ENCODE data around the gene NT5C2.
"Not testable (repeated sequence)": the region's sequence is repeated elsewhere in the genome, so short reads cannot be mapped to it uniquely, and the experiment has no call there.

Gene NT5C2

DNA sequence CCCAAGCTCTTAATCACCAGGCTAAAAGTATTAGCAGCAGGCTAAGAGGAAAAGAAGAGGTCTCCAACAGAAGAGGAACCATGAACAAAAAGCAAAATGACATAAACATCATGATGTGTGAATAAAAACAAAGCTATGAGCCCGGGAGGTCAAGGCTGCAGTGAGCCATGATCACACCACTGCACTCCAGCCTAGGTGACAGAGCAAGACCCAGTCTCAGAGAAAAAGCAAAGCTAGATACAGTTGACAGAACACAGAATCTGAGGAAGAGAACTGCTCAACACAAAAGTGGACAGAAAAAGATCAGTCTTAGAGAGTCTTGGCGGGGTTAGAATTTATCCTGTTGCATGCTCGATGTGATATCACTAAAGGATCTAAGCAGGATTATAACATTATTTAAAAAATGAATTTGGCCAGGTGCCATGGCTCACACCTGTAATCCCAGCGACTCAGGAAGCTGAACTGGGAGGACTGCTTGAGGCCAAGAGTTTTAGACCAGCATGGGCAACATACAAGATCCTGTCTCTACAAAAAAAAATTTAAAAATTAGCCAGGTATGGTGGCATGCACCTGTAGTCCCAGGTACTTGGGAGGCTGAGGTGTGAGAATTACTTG, 37.5 kb downstream of the NT5C2 start:
- no peak for DNase-seq

DNA sequence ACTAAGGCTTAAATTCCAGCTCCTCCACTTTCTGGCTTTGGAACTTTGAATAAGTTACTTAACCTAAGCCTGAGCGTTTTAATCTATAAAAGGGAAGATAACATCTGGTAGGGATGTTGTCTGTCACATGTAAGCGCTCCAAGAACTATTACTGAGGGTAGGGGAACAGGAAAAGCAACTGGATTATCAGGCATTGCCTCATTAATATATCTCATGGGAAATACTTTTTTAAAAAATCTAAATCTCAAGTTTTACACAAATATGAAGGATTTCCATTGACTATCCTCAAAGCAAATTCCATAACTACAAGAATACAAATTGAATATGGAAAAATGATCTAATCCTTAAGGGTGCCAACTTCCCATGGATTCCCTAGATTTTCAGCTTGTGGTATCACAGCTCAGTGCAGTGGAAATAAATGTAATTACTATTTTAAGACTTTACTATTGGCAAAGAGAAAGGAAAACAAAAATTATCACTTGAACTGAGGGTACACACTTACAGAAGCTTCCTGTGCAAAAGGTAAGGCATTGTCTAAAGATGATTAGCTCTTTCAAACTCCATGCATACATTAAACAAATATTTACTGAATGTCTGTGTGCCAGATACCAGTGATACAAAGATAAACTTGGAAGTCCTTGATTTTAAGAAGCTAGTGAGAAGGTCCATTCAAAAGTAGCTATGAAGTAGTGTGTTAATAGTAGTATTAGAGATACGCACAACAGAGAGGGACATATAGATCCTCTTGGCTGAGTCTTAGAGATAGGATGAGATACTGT, 38.4 kb downstream of the NT5C2 start:
- no peak for DNase-seq

DNA sequence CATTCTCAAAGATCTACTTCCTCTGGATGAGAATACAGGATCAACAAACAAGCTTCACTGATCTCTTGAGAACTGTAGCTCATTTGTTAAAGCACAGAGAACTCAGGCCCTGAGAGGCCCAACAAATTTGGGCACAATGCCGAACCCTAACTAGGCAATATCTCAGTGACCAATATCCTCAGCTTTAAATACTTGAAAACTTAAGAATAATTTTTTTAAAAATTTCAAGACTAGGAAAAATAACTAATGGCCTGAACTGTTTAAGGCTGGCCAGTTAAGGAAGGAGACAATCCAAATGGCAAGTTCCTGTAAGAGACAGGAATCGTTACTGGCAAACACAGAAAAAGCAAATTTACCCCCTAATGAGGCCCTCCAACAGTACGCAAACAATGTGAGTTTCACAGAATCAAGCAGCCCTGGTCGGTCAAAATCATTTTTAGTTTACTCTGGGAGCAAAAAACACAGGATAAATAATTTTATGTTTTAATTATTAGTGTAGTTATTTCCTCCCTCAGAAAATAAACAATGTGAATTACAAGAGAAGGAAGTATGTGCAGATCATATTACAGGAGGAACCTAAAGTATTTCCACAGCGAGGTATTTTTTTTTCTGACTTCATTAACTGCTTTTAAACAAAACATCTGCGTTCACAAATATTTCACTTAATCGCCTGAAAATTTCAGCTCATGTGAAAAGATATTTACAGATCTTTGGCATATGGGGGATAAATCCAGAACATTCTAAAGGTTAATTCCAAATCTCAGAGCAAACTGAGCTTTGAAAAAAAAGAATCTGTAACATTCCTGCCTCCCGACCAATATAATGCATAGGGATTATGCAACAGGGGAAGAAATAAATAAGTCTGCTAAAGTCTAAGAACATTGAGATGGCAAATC, 39.5 kb downstream of the NT5C2 start:
- no peak for DNase-seq

DNA sequence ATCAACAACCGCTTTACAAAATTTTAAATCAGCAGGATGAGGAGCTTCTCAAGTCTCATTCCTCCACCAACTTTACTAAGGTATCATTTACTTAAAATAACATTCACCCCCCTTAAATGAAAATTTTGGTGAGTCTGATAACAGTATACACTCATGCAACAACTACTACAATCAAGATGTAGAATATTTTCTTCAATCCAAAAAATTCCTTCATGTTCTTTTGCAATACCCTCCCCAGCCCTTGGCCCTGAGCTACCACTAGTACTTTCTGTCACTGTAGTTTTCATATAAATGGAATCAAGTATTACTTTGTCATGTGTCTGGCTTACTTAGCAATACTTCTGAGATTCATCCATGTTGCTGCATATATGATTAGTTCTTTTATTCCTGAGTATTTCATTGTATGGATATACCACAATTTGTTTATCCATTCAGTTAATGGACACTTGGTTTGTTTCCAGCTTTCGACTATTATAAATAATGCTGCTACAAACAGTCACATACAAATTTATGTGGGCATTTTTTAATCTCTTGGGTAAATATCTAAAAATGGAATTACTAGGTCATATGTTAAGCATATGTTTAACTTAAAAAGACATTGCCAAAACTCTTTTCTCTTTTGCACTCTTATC, 43.0 kb downstream of the NT5C2 start:
- DNase-seq, result no peak

DNA sequence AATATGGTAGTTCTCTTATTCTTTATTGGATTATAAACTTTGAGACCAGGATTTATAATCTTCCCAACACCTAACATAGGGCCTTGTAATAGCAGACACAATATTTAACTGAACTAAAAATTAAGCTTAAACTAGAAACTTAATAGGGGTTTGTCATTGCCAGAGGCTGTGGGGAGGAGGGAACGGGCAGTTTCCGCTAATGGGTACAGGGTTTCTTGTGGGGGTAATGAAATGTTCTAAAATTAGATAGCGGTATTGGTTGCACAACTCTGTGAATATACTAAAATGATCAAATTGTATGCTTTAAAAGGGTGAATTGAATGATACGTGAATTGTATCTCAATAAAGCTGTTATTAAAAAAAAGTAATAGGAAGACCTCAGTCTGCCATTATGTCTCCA, 45.4 kb downstream of the NT5C2 start:
- no peak for DNase-seq

DNA sequence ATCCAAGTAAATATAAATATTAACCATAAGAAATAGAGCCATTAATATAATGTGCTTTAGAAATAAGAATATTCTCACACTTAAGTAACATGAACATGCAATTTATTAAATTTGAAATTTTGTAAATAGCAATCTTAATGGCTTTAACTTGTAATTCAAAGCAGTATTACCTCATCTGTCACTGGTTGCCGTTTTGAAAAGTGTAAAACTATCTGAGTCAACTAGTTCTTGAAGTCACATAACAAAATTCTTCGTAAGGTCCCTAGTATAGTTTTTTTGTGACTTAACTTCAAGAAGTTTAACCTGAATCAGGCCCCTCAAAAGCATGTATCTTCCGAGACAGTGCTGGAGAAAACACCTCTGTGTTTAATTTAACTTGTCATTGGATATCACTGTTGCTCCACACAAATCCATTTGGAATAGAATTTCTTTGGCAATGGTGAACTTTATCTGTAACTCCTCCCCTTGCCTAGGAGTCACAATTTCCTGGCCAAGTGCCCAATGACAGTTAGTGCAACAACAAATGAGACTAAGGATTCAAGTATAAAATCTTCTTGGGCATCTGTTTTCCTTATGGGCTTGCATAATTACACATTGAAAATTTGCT, 47.1 kb downstream of the NT5C2 start:
- DNase-seq, result no peak

DNA sequence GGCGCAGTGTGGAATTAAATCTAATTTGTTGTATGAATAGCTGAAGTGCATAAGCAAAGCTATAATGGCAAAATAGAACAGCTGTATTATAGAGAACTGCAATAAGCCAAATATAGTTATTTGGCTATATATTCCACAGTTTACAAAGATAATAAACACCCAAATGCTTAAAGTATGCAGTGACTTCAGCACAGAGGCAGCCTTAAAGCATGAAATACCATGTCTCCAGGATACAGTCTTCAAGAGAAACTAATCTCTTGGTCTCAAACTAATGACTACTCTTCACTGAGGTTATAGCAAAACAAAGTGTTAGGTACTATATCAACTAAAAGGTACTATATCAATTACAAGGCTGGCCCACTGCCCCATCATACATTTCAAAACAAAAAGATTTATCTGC, 48.0 kb downstream of the NT5C2 start:
- no peak for DNase-seq

DNA sequence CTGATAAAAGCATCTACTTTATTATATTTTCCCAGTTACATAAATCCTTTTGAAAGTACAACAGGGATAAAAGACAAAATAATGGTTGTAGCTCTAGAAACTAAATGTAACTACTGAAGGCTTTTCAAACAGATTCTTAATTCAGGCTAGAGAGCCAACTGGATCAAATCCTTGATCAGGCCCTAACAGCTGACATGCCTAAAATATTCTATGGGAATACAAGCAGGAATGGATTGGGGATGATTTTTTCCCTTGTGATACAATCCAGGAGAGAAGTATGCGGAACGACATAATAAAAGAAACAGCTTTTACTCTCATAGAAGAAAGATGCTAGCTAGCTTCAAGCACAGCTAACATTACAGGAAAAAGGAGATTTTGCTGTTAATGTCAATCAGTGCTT, 49.0 kb downstream of the NT5C2 start:
- no peak for DNase-seq

DNA sequence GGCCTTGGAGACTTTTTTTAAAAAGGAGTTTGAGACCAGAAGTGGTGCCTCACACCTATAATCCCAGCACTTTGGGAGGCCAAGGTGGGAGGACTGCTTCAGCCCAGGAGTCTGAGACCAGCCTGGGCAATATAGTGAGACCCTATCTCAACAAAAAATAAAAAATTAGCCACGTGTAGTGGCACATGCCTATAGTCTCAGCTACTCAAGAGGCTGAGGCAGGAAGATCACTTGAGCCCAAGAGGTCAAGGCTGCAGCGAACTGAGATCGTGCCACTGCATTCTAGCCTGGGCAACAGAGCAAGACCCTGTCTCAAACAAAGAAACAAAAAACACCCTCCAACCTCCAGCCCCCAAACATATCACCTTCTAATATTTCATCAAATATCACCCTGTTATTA, 49.4 kb downstream of the NT5C2 start:
- not testable (repeated sequence) for DNase-seq

DNA sequence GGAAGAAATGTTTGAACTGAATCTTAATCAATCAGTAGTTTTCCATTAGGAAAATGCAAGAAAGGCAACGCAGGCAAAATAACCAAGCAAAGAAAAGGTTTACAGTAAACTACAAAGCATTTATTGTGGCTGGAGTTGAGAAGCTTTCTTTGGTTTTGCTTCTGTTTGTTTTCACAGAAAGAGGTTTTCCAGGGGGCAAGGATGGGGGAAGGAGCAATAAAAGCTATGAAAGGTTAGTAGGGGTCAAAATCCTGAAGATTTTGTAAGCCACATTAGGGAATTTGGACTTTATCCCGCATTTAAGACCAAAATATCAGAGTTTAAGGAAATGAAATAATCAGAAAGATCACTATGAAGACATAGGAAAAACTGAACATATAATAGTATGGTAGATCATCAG, 51.1 kb downstream of the NT5C2 start:
- no peak for DNase-seq

DNA sequence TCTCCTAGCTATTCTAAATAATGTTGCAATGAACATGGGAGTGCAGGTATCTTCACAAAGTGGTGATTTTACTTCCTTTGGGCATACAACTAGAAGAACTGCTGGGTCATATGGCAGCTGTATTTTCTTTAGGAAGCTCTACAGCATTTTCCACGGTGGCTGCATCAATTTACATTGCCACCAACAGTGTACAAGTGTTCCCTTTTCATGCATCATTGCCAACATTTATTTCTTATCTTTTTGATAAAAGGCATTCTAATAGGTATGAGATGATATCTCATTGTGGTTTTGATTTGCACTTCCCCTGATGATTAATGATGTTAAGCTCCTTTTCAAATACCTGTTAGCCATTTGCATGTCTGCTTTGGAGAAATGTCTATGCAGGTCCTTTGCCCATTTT, 52.6 kb downstream of the NT5C2 start:
- DNase-seq, result no peak

DNA sequence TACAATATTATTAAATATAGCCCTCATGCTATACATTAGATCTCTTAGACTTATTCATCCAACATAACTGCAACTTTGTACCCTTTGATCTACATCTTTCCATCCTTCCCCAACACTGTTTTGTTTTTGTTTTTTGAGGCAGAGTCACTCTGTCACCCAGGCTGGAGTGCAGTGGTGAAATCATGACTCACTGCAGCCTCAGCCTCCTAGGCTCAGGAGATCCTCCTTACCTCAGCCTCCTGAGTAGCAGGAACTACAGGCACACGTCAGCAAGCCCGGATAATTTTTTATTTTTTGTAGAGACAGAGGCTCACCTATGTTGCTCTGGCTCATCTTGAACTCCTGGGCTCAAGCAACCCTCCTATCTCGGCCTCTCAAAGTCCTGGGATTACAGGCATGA, 53.3 kb downstream of the NT5C2 start:
- no peak for DNase-seq

DNA sequence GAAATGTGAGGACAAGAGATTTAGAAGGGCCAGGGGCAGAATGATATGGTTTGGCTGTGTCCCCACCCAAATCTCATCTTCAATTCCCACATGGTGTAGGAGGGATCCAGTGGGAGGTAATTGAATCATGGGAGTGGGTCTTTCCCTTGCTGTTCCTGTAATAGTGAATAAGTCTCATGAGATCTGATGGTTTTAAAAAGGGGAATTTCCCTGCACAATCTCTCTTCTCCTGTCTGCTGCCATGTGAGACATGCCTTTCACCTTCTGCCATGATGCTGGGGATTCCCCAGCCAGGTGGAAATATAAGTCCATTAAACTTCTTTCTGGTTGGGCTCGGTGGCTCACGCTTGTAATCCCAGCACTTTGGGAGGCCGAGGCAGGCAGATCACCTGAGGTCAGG, 57.9 kb downstream of the NT5C2 start:
- DNase-seq, result not testable (repeated sequence)

DNA sequence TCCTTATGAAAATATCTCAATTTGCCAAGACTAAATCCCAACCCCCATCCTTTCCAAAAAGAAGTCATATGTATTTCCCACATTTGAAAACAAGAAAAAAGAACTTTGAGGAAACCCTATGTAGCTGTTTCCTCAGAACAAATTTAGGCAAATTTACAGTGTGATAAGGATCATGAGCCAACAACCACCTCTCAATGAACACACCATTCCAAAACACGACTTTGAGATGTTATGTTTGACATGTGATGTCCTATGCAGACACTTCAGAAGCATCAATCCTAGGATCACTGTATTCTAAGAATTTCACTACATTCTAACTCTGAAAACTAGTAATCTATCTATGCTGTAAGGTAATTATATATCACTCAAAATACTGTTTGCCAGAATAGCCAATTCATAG, 62.2 kb downstream of the NT5C2 start:
- no peak for DNase-seq

DNA sequence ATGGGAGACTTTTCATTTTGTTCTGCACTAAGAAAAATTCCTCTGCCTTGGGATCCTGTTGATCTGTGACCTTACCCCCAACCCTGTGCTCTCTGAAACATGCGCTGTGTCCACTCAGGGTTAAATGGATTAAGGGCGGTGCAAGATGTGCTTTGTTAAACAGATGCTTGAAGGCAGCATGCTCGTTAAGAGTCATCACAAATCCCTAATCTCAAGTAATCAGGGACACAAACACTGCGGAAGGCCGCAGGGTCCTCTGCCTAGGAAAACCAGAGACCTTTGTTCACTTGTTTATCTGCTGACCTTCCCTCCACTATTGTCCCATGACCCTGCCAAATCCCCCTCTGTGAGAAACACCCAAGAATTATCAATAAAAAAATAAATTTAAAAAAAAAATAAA, 62.9 kb downstream of the NT5C2 start:
- DNase-seq, result not testable (repeated sequence)

DNA sequence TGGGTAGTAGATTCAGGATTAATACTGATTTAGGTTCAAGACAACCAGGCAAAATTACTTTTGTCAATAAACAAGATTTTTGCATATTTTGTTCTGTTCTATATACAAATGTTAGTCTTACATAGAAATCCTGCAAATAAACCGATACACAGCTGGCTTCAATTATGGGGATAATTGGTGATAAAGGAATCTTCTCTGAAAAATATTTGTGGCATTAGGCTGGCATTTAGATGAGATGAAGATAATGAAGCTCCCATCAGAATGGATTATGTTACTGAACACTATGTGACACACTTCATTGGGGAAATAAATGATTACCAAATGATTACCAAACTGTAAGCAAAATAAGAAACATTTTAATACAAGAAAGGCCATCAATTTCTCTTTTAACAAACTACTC, 65.8 kb downstream of the NT5C2 start:
- no peak for DNase-seq

DNA sequence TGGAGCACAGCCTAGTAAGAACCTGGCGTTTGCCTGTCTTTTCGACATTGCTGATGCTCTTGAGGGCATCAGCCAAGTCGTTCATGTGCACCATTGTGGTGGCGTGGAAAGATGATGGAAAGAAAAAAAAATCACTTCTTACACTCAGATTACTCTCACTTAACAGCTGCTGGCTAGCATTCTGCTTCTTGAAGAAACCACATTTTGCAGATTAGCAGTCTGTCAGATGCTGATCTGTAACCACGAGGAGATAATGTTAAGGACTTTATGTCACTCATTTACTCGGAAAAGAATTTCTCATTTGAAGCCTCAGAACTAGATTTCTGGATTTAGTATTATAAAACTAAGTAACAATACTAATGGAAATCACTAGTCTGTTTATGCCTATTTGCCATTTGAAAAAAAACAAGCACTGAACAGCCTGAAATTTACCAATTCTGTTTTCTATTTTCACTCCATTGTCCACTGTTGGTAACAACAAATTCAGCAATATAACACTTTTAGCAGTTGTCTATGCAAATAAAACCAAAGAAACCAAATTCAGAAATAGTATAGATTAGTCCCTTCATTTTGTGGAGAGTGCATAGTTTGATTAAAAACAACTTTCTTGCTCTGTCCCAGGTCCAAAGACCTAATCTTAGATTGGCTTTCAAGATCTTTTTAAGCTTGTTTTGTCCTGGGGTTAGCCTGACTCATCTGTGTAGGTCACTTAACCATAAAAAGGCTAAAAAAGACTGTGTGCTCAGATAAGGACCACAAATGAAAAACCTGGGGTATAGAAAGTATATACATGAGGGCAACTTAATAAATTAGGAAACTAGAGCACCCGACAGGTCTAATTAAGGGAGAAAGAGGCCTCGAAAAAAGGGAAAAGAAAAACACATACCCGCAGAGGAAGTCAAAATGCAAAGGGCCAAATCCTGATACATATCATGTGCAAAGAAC, 67.5 kb downstream of the NT5C2 start:
- no peak for DNase-seq

DNA sequence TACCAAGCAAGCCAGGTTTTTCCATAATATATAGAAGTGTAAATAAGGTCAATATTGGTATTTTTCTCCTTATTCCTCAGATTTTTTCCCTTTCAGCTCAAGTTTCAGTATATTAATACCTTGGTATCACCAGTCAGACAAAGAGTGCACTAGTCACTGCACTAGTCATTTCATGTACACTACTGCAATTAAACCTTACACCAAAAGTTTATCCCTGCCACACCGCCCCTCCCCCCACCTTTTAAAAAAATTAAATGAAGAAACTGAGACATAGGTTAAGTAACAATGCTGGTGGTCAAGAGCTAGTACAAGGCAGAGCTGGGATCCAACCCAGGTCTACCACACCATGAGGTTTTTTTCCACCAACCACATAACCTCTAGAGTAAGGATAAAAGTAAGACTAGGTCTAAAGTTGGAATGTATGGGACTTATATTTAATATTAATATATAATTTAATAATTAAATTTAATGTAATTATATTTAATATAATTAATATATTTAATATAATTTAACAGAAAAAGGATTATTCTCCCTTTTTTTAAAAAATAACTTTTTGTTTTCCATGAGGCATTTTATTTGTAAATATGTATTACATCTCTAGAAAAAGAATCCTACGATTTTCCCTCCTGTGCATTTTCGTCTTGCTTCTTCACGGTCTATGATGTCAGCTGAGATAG, 68.5 kb downstream of the NT5C2 start:
- no peak for DNase-seq

DNA sequence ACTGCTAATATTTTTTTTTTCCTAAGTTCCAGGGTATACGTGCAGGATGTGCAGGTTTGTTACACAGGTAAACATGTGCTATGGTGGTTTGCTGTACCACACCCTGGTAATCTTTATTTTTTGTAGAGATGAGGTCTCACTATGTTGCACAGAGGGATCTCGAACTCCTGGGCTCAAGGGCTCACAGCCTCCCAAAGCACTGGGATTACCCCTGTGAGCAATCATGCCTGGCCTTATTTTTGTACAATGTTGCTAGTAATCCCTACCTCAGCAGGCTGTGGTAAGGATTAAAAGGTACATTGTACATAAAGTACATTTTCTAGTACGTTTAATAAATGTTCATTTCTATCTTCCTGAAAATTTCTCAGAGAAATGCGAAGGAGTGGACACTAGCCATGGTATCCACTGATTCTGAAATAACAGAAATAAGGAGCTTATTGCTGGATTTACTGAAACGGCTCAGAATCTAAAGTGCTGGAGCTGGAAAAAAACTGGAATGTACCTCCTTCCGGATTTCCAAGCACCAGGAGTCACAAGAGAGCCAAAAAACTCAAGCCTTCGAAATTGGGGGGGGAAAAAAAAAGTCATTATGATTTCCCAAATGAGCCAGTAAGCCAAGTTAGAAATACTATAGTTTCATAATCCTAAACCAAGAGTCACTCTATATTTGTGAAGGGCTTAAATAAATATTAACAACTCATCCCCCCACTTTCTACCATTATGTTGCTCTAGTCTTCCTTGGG, 69.6 kb downstream of the NT5C2 start:
- no peak for DNase-seq

DNA sequence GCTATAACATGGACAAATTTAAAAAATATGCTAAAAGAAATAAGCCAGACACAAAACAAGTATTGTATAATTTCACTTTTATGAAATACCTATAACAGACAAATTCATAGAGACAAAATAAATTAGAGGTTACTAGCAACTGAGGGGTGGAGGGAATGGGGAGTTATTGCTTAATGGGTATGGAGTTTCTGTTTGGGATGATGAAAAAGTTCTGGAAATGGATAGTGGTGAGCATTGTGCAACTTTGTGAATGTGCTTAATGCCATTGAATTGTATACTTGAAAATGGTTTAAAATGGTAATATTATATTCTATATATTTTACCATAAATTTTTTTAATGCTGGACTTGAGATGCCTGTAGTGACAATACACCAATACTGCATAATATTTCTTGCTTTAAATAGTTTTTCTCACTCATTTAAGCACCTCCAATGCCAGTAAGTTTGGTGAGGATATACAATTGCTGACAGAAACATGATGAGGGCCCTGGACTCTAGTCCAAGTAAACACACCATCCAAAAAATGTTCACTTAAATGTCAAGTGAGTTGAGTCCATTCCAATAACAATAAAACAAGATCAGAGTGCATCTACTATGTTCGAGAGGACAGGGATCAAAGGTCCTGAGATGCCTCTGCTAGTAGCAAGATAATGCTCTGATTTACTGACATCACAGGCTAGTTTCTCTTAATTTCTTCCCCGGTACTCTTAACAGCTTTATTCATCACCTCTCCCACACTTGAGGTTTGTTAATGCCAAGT, 71.9 kb downstream of the NT5C2 start:
- no peak for DNase-seq

Data from NCI-H2171 (cell line).